A673 (cell line): ENCODE measurements around the gene CLSTN2.

Experiments
- CTCF ChIP-seq: fragments of 300-800, 200-600 bp; sonication (generic); conservative IDR thresholded peaks from 2 replicates; pipeline ENCODE4 v1.5.1; 2017; ENCODE audit warnings: low read depth, mild to moderate bottlenecking, antibody characterized with exemption, low read length, moderate library complexity, mixed read lengths
- EZH2 ChIP-seq: fragments of 200-600 bp; sonication (generic); IDR thresholded peaks from 2 replicates; pipeline ENCODE4 v1.6.1; 2017; ENCODE audit warnings: borderline replicate concordance, low read depth, mild to moderate bottlenecking, mixed read lengths, antibody characterized with exemption, low read length; ENCODE audit not compliant: poor library complexity, severe bottlenecking

DNA sequence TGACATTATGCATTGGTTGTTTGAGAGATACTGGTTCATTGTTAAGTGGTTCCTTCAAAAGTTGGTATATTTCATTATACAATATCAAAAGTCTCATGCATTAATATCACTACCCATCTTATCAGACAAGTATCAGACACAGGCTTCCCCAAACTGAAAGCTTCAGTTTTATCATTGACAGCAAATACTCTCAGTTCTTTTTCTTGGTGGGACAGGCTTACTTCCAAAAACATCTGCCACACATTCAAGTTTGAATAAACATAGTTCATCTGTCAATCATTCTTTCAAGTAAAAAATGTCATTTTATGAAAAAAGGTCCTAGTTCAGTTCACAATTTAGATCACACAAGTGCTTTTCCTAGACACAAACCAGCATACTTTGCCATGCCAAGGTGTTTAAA lies 462.9 kb downstream of the CLSTN2 start:
- TF ChIP-seq CTCF (no peak), EZH2 (no peak)
